ENCODE results near the gene NLGN3.

DNA sequence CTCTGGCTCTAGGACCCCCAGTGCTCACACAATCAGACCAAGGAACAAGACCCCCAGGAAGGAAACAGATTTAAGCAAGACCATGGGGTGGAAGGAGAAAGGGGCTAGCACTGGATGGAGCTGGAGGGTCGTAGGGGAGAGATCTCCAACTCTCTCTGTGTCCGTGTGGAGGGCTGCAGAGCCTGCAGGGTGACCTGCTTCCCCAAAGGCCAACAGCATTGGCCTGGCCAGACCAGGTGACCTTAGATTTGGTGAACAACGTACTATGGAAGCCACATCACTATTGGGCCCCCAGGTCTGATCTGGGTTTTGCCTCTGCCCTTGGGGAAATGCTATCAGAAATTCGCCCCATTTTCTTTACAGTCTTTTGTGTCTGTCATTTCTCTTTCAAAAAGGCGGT lies 26.0 kb downstream of the NLGN3 start:
- TF ChIP-seq, protein P1, sequence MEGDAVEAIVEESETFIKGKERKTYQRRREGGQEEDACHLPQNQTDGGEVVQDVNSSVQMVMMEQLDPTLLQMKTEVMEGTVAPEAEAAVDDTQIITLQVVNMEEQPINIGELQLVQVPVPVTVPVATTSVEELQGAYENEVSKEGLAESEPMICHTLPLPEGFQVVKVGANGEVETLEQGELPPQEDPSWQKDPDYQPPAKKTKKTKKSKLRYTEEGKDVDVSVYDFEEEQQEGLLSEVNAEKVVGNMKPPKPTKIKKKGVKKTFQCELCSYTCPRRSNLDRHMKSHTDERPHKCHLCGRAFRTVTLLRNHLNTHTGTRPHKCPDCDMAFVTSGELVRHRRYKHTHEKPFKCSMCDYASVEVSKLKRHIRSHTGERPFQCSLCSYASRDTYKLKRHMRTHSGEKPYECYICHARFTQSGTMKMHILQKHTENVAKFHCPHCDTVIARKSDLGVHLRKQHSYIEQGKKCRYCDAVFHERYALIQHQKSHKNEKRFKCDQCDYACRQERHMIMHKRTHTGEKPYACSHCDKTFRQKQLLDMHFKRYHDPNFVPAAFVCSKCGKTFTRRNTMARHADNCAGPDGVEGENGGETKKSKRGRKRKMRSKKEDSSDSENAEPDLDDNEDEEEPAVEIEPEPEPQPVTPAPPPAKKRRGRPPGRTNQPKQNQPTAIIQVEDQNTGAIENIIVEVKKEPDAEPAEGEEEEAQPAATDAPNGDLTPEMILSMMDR (IDR thresholded peaks at IDR 0.05) = no peak
- TF ChIP-seq POLR2A (IDR thresholded peaks at IDR 0.05) (no peak), EP300 (IDR thresholded peaks at IDR 0.05) (no peak), POLR2AphosphoS5 (IDR thresholded peaks at IDR 0.05) (no peak)
